Measurements from ENCODE around the gene SLC25A10. TPM values are rescaled to one million over a fixed set of nuclear protein-coding genes. Genes with fewer than 3 reads are reported as not detected.

Gene SLC25A10
- total and polyA plus RNA-seq, 2 donors (not counting 3 experiments of a cell fraction or from before 2014, with no cell fraction given): 16.7 to 17.2 TPM

DNA sequence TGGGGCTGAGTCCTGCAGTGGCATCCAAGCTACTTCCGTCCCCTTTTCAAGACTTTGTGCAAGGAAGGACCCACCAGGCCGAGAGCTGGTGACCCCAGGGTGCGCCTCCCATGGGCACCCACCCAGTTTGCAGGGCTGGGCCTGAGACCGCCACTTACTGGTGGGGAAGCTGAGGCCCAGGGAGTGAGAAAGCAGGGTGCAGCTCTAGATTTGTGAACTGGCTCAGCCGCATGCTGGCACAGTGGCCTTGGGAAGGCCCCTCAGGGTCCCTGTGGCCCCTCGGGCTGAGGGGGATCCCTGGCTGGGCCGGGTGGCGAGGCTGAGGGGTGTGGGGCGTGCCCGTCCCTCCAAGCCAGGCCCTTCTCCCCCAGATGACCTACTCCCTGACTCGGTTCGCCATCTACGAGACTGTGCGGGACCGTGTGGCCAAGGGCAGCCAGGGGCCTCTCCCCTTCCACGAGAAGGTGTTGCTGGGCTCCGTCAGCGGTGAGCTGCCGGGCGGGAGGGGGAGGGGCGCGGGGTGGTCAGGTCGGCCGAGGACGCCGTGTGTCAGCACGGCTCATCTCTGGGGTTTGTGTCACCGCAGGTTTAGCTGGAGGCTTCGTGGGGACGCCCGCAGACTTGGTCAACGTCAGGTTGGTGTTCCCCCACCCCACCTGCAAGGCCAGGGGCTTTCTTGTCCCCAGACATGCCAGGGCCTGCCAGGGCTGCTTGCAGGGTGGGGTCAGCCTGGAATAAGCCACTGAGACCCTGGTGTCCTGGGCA, 3.2 kb downstream of the SLC25A10 start:
- DNase-seq (ENCODE audit: low read depth, low spot score): no peak
- intact Hi-C loops (cut with micrococcal nuclease): no loop called here
- ChIA-PET POLR2A (no interaction called here), CTCF (interaction anchor here (1.7 kb wide), 1 partner anchor 10 kb away, joined by 5 read pairs; no protein-coding TSS in a partner anchor)
- TF ChIP-seq CTCF (IDR thresholded peaks at IDR 0.05; ENCODE audit: extremely low read depth in 1 of 2, insufficient read depth in 1 of 2, low read depth in 1 of 2, low read length in 2 of 2) (no peak), POLR2AphosphoS5 (IDR thresholded peaks at IDR 0.05; ENCODE audit: insufficient read depth, low read depth, low read length) (no peak), MAX (IDR thresholded peaks at IDR 0.05; ENCODE audit: insufficient read depth, insufficient read length) (no peak)
- Histone ChIP-seq H3K9ac (replicated peaks; ENCODE audit: extremely low read depth, insufficient read depth, low read length) (no peak overlapping the region), H3K27ac (ENCODE audit: insufficient read depth, low read depth, low read length) (no peak overlapping the region), H4K20me1 (replicated peaks; ENCODE audit: control insufficient read depth, extremely low read depth, insufficient read depth, low read length) (no peaks in the 10 kb centered on the region), H3K79me2 (ENCODE audit: control insufficient read depth, insufficient read depth, low read length) (no peaks in the 10 kb centered on the region), H3K9me1 (replicated peaks; ENCODE audit: control insufficient read depth, extremely low read depth, insufficient read depth, low read length) (no peaks in the 10 kb centered on the region), H3K36me3 (ENCODE audit: control insufficient read depth in 2 of 2, extremely low read depth in 1 of 2, insufficient read depth in 2 of 2, low read length in 2 of 2) (no peaks in the 10 kb centered on the region), H2AFZ (ENCODE audit: low read depth, low read length) (no peak overlapping the region), H3K4me1 (ENCODE audit: control insufficient read depth, extremely low read depth, insufficient read depth, low read length) (peaks cover 18% of the 10 kb centered on the region), H3K9me3 (replicated peaks; ENCODE audit: control insufficient read depth, insufficient read depth, low read length) (no peaks in the 10 kb centered on the region), H3K4me2 (ENCODE audit: insufficient read depth, low read length) (no peak overlapping the region), H3K27me3 (ENCODE audit: control insufficient read depth in 2 of 2, insufficient read depth in 2 of 2, low read length in 2 of 2) (no peaks in the 10 kb centered on the region), H3K4me3 (replicated peaks in 1 of 3; ENCODE audit: insufficient read depth in 1 of 3, low read depth in 1 of 3, low read length in 3 of 3) (no peak overlapping the region)
- dilution Hi-C loops (cut with MboI; ENCODE audit: extremely low pct_ligation_motif_present, low sequenced_read_pairs): no loop called here
- FAIRE-seq: no peak
- no TSS peak for BruUV-seq (replicated peaks)
